ENCODE data around the gene STRADA.

STRADA gene

GRCh38 chr17:63741408-63742173, at the start of gene STRADA:
Gene STRADA, minus strand, starts transcription at chr17:63741799. Its CDS starts 13,430 bp downstream, at chr17:63728369.
- peak; percentile 97 for DNase-seq (ENCODE audit: low spot score)

- no peak for DNase-seq (ENCODE audit: low spot score)
These were observed 48.5 kb upstream of the STRADA start for GRCh38 chr17:63790057-63790456.

GRCh38 chr17:63786971-63787711, 45.5 kb upstream of the STRADA start:
- no peak for DNase-seq (ENCODE audit: low spot score)

- no peak for DNase-seq (ENCODE audit: low spot score)
These were observed 44.5 kb upstream of the STRADA start for GRCh38 chr17:63786117-63786516.

GRCh38 chr17:63785556-63785955, 44.0 kb upstream of the STRADA start:
- DNase-seq (ENCODE audit: low spot score), result no peak

- no peak for DNase-seq (ENCODE audit: low spot score)
These were observed 41.9 kb upstream of the STRADA start for GRCh38 chr17:63783522-63783921.

GRCh38 chr17:63780928-63781327, 39.3 kb upstream of the STRADA start:
- no peak for DNase-seq (ENCODE audit: low spot score)

GRCh38 chr17:63780507-63780906, 38.9 kb upstream of the STRADA start:
- no peak for DNase-seq (ENCODE audit: low spot score)

GRCh38 chr17:63775420-63775819, 33.8 kb upstream of the STRADA start:
- DNase-seq (ENCODE audit: low spot score), result no peak

GRCh38 chr17:63774969-63775265, 33.3 kb upstream of the STRADA start:
- no peak for DNase-seq (ENCODE audit: low spot score)

- DNase-seq (ENCODE audit: low spot score), result no peak
These were observed 32.8 kb upstream of the STRADA start, which contains the start of gene DDX42 for GRCh38 chr17:63774141-63774968. Gene DDX42, plus strand, starts transcription at chr17:63774170. Its CDS starts 12,880 bp downstream, at chr17:63787050.

GRCh38 chr17:63773272-63774140, 31.9 kb upstream of the STRADA start, which contains the start of gene CCDC47:
Gene CCDC47, minus strand, starts transcription at chr17:63773597. Its CDS starts 7,422 bp downstream, at chr17:63766175.
- peak; percentile 98 for DNase-seq (ENCODE audit: low spot score)

- peak; percentile 14 for DNase-seq (ENCODE audit: low spot score)
These were observed 31.2 kb upstream of the STRADA start for GRCh38 chr17:63772801-63773271.

GRCh38 chr17:63768433-63768832, 26.8 kb upstream of the STRADA start:
- no peak for DNase-seq (ENCODE audit: low spot score)

GRCh38 chr17:63766754-63767153, 25.2 kb upstream of the STRADA start:
- DNase-seq (ENCODE audit: low spot score), result no peak

- DNase-seq (ENCODE audit: low spot score), result no peak
These were observed 23.1 kb upstream of the STRADA start for GRCh38 chr17:63764716-63765115.

GRCh38 chr17:63762161-63763078, 20.8 kb upstream of the STRADA start:
- DNase-seq (ENCODE audit: low spot score), result no peak

- DNase-seq (ENCODE audit: low spot score), result no peak
These were observed 19.4 kb upstream of the STRADA start for GRCh38 chr17:63760771-63761539.

GRCh38 chr17:63758428-63758827, 16.8 kb upstream of the STRADA start:
- DNase-seq (ENCODE audit: low spot score), result no peak

Data from germinal center (tissue), 1 donor.